Measurements from ENCODE around the gene MEF2A.

MEF2A gene

DNA sequence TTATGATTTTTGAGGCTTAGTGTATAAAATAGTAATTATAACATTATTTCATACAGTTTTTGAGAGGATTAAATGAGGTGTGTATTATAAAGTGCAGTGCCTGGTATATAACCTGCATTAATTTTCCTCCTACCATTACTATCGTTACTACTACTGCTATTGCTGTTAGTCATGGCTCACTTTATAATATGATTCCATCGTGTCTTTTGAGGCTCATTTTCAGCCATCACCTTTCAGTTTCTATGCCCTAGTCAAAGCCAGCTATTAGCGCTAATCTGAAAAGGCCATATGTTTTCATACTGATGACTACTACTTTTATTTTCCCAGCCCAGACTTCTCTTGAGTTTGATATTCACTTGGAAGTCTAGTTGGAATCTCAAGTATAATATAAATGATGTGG is 5.5 kb downstream of the MEF2A start:
- H3K4me1 Mint-ChIP-seq (ENCODE audit: low read depth in 2 of 2): peaks cover 28 to 45% of the 10 kb centered on the region in 2 donors
- no peak for ATAC-seq (replicated peaks)

DNA sequence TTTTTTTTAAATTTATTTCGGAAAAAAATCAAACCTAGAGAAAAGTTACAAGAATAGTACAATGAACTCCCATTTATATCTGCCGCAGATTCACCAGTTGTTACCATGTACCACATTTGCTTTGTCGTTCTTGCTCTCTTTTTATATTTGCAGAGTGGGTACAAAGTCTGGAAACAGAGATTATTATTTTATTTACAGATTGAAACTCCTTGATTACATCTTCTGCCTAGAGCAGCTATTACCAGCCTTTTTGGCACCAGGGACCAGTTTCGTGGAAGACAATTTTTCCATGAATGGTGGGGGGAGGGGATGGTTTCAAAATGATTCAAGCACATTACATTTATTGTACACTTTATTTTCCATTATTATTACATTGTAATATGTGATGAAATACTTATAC is 8.3 kb downstream of the MEF2A start:
- no peaks in the 10 kb centered on the region for H3K9me3 Mint-ChIP-seq
- DNase-seq (no peak), ATAC-seq (replicated peaks) (no peak)
- peaks cover 34 to 47% of the 10 kb centered on the region in 2 donors for H3K4me1 Mint-ChIP-seq (ENCODE audit: low read depth in 2 of 2)
- no peaks in the 10 kb centered on the region for H3K36me3 Mint-ChIP-seq (ENCODE audit: insufficient read depth)
- H3K27ac Mint-ChIP-seq: no peak overlapping the region
- no peaks in the 10 kb centered on the region for H3K27me3 Mint-ChIP-seq
- H3K4me3 Mint-ChIP-seq: no peak overlapping the region

More for the DNA sequence above, 5.5 kb downstream of the MEF2A start:
- Mint-ChIP-seq H3K27ac (no peak overlapping the region), H3K4me3 (no peak overlapping the region), H3K9me3 (no peaks in the 10 kb centered on the region), H3K36me3 (ENCODE audit: insufficient read depth) (peaks cover 7% of the 10 kb centered on the region), H3K27me3 (no peaks in the 10 kb centered on the region)
- no peak for DNase-seq

DNA sequence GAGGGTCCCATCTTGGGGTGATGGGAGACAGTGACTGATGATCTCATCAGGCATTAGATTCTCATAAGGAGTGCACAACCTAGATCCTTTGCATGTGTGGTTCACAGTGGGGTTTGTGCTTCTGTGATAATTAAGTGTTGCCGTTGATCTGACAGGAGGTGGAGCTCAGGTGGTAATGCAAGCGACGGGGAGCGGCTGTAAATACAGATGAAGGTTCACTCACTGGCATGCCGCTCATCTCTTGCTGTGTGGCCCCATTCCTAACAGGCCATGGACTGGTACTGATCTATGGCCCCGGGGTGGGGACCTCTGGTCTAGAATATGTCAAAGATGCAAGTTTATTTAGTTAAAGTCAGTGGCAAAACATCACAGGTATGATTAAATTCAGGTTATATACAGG is 8.7 kb downstream of the MEF2A start:
- Mint-ChIP-seq H3K9me3 (no peaks in the 10 kb centered on the region), H3K4me3 (no peak overlapping the region), H3K27ac (no peak overlapping the region)

DNA sequence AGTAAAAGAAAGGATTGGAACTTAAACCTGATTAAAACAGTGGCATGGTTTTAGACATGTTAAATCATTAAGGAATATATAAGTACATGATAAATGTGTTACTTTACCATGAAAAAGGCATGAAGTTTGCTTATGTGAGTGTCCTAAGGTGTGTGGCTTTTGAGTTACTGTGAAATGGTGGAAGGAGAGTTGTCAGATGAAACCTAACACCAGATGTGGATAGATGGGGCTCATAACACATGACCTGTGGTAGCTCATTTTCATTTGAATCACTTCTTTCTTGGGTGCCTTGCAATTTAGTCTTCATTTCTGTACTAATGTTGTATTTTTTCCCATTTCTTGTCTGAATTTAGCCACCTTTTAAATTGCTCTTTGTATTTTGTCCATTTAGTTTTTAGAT is 13.0 kb downstream of the MEF2A start:
- Mint-ChIP-seq H3K4me1 (ENCODE audit: low read depth in 2 of 2) (peaks cover 39 to 59% of the 10 kb centered on the region in 2 donors), H3K9me3 (no peaks in the 10 kb centered on the region), H3K4me3 (no peak overlapping the region), H3K27me3 (no peaks in the 10 kb centered on the region), H3K27ac (no peak overlapping the region), H3K36me3 (ENCODE audit: insufficient read depth) (no peaks in the 10 kb centered on the region)
- no peak for DNase-seq
- no peak for ATAC-seq (replicated peaks)

More for the DNA sequence above, 8.7 kb downstream of the MEF2A start:
- DNase-seq (no peak), ATAC-seq (replicated peaks) (no peak)
- Mint-ChIP-seq H3K27me3 (no peaks in the 10 kb centered on the region), H3K4me1 (ENCODE audit: low read depth in 2 of 2) (peaks cover 32 to 47% of the 10 kb centered on the region in 2 donors), H3K36me3 (ENCODE audit: insufficient read depth) (no peaks in the 10 kb centered on the region)

DNA sequence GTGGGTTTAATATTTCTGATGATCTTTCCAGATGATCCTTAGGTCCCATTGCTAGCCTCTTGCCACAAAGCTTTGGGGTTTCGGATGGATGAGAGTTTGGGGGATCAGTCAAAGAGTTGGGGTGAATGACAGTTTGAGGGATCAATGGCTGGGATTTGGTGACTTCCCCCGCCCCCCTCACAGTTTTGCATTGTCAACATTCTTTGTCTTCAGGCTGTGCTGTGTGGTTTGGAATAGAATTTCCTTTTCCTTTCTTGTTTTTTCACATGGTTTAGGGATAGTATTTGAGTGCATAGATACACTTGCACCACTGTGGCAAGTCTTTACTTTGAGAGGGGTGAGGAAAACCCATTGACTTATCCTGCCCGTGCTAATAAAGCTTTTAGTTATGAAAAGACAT is 14.3 kb downstream of the MEF2A start:
- H3K4me3 Mint-ChIP-seq: peak overlapping the region in 1 of 2 donors; percentile 1
- H3K27me3 Mint-ChIP-seq: no peaks in the 10 kb centered on the region
- no peak overlapping the region for H3K27ac Mint-ChIP-seq
- ATAC-seq (replicated peaks) (no peak), DNase-seq (no peak)
- no peaks in the 10 kb centered on the region for H3K9me3 Mint-ChIP-seq
- H3K36me3 Mint-ChIP-seq (ENCODE audit: insufficient read depth): no peaks in the 10 kb centered on the region
- H3K4me1 Mint-ChIP-seq (ENCODE audit: low read depth in 2 of 2): peaks cover 38 to 57% of the 10 kb centered on the region in 2 donors

DNA sequence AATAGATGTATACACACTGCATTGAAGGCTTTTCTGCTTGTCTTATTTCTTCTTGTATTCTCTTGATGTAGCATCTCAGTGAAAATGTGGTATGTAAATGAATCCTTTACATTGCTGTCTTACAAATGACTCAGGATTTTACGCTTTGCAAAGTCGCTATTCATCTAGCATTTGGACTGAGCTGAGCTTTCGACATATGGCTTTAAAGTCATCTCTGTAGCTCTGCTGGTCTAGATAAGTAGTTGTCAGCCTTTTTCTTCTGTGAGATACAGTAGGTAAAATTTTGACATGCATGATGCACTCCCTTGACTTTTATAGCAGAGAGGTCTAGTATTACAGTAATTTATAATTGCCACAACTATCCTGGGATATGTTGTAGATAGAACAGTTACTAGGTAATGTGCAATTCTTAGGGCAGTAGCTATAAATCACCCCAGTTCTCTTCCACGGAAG is 16.8 kb downstream of the MEF2A start:
- Mint-ChIP-seq H3K27me3 (no peaks in the 10 kb centered on the region), H3K9me3 (no peaks in the 10 kb centered on the region), H3K27ac (no peak overlapping the region), H3K4me1 (ENCODE audit: low read depth in 2 of 2) (peaks cover 34 to 44% of the 10 kb centered on the region in 2 donors), H3K4me3 (no peak overlapping the region), H3K36me3 (ENCODE audit: insufficient read depth) (no peaks in the 10 kb centered on the region)
- no peak for ATAC-seq (replicated peaks)
- DNase-seq: no peak

DNA sequence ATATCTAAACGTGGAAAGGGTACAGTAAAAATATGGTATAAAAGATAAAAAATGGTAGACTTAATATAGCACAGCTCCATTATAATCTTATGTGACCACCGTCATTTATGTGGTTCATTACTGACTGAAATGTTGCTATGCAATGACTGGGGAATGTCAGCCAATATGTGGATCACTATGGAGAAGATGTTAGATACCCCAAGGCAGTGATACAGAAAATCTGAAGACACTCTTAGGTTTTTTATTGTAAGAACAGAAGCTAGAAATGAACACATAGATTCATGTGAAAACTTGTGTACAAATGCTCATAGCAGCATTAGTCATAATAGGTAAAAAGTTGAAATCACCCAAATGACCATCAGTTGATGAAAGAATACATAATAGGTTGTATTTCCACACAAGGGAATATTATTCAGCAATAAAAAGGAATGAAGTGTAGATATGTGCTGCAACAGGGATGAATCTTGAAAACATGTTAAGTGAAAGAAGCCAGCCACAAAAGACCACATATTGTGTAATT is 18.4 kb downstream of the MEF2A start:
- no peak overlapping the region for H3K4me3 Mint-ChIP-seq
- H3K9me3 Mint-ChIP-seq: no peaks in the 10 kb centered on the region
- ATAC-seq (replicated peaks) (no peak), DNase-seq (no peak)
- H3K36me3 Mint-ChIP-seq (ENCODE audit: insufficient read depth): no peaks in the 10 kb centered on the region
- H3K27me3 Mint-ChIP-seq: no peaks in the 10 kb centered on the region
- H3K27ac Mint-ChIP-seq: no peak overlapping the region
- peaks cover 20 to 37% of the 10 kb centered on the region in 2 donors for H3K4me1 Mint-ChIP-seq (ENCODE audit: low read depth in 2 of 2)

DNA sequence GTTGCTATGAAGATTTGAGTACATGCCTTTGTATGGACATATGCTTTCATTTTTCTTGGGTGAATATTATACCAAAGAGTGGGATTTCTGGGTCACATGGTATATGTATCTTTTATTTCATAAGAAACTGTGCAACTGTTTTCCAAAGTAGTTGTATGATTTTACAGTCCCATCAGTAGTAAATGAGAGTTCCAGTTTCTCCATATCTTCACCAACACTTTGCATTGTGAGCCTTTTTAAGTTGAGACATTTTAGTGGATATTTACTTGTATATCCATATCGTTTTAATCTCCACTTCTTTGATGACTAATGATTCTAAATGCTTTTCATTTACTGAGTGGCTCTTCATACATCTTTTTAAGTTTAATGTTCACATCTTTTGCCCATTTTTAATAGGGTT is 20.3 kb downstream of the MEF2A start:
- no peaks in the 10 kb centered on the region for H3K36me3 Mint-ChIP-seq (ENCODE audit: insufficient read depth)
- ATAC-seq (replicated peaks) (no peak), DNase-seq (no peak)
- H3K4me1 Mint-ChIP-seq (ENCODE audit: low read depth in 2 of 2): peaks cover 19 to 38% of the 10 kb centered on the region in 2 donors
- H3K27ac Mint-ChIP-seq: no peak overlapping the region
- H3K4me3 Mint-ChIP-seq: no peak overlapping the region
- H3K27me3 Mint-ChIP-seq: no peaks in the 10 kb centered on the region
- H3K9me3 Mint-ChIP-seq: no peaks in the 10 kb centered on the region

DNA sequence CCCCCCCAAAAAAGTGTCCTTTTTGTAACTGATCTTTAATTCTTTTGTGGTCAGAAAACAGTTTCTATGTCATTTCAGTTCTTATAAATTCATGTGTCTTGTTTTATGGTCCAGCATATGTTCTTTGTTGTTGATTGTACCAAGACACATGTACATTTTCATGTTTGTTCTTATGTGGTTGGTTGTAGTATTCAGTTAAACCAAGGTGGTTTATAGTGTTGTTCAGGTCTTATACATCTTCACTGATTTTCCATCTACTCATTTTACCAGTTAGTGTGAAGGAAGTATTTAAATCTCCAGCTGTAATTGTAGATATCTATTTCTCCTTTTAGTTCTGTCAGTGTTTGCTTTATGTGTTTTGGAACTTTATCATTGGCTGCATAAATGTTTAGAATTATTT is 24.0 kb downstream of the MEF2A start:
- Mint-ChIP-seq H3K4me3 (no peak overlapping the region), H3K27ac (no peak overlapping the region), H3K4me1 (ENCODE audit: low read depth in 2 of 2) (peaks cover 16 to 47% of the 10 kb centered on the region in 2 donors), H3K9me3 (no peaks in the 10 kb centered on the region), H3K27me3 (no peaks in the 10 kb centered on the region), H3K36me3 (ENCODE audit: insufficient read depth) (no peaks in the 10 kb centered on the region)
- ATAC-seq (replicated peaks) (no peak), DNase-seq (no peak)

DNA sequence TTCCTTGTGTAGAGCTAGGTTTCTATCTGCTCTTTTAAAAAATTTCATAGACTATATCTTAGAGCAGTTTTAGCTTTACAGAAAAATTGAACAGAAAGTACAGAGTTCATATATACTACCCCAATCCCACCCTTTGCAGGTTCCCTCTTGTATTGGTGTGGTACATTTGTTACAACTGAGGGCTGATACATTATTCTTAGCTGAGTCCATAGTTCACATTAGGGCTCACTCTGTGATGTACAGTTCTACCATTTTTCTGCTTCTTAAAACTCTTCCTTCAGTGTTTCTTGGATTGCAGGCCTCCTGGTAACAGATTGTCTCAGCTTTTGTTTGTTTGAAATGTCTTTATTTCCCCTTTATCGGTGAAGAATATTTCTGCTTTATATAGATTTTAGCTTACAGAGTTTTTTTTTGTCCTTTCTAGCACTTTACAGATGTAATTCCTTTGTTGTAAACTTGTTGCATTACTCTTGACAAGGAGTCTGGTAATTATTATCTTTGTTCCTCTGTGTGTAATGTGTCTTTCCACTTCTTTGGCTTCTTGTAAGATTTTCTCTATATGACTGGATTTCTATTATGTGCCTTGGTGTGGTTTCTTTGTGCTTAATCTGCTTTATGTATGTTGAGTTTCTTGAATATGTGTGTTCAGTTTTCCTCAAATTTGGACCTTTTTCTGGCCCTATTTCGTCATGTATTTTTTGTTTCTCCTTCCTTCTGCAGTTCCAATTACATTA is 25.3 kb downstream of the MEF2A start:
- Mint-ChIP-seq H3K4me3 (no peak overlapping the region), H3K27me3 (no peaks in the 10 kb centered on the region), H3K27ac (no peak overlapping the region), H3K9me3 (no peaks in the 10 kb centered on the region), H3K4me1 (ENCODE audit: low read depth in 2 of 2) (peaks cover 22 to 57% of the 10 kb centered on the region in 2 donors), H3K36me3 (ENCODE audit: insufficient read depth) (no peaks in the 10 kb centered on the region)
- DNase-seq (no peak), ATAC-seq (replicated peaks) (no peak)

DNA sequence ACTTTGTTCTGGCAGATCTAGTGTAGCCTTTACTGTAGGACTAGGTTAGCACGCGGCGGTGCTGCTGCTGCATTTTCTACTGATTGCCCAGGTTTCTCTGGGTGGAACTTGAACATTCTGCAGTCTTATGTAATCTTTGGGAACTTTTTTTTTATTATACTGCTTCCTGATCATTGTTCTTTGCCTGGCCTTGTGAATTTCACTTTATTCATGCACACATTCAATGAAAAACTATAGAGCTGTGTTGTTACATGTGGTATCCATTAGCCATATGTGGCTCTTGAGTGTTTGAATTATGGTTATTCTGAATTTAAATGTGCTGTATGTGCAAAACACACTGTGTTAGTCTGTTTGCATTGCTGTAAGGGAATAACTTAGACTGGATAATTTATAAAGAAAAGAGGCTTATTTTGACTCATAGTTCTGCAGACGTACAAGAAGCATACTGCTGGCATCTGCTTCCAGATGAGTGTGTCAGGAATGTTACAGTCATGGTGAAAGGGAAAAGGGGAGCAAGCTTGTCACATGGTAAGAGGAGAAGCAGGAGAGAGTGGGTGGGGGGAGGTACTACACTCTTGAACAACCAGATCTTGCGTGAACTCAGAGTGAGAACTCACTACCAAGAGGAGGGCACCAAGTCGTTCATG is 26.5 kb downstream of the MEF2A start:
- no peaks in the 10 kb centered on the region for H3K27me3 Mint-ChIP-seq
- H3K36me3 Mint-ChIP-seq (ENCODE audit: insufficient read depth): no peaks in the 10 kb centered on the region
- no peak for ATAC-seq (replicated peaks)
- DNase-seq: no peak
- H3K4me3 Mint-ChIP-seq: no peak overlapping the region
- peaks cover 0 to under 1% of the 10 kb centered on the region in 2 donors for H3K9me3 Mint-ChIP-seq
- H3K4me1 Mint-ChIP-seq (ENCODE audit: low read depth in 2 of 2): peaks cover 22 to 57% of the 10 kb centered on the region in 2 donors
- no peak overlapping the region for H3K27ac Mint-ChIP-seq

DNA sequence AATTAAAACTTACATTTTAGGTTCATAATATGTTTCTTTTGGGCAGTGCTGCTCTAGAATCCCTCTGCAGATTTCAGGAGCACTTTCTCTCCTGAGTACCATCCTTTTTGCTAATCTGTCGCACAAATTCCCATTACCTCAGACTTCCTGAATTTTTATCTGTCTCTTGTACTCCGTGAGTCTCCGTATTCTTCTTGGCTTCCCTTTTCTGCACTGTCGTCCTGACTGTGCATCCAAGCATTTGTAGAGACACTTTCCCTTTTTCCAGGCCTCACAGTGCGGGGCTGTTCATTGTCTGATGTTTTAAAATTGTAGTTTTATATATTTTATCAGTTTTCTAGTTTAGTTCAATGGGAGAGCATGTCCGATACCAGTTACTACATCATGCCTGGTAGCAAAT is 27.3 kb downstream of the MEF2A start:
- Mint-ChIP-seq H3K27ac (no peak overlapping the region), H3K4me1 (ENCODE audit: low read depth in 2 of 2) (peaks cover 22 to 56% of the 10 kb centered on the region in 2 donors), H3K9me3 (peaks cover 3 to 6% of the 10 kb centered on the region in 2 donors), H3K27me3 (no peaks in the 10 kb centered on the region), H3K4me3 (no peak overlapping the region), H3K36me3 (ENCODE audit: insufficient read depth) (no peaks in the 10 kb centered on the region)
- no peak for ATAC-seq (replicated peaks)
- no peak for DNase-seq

DNA sequence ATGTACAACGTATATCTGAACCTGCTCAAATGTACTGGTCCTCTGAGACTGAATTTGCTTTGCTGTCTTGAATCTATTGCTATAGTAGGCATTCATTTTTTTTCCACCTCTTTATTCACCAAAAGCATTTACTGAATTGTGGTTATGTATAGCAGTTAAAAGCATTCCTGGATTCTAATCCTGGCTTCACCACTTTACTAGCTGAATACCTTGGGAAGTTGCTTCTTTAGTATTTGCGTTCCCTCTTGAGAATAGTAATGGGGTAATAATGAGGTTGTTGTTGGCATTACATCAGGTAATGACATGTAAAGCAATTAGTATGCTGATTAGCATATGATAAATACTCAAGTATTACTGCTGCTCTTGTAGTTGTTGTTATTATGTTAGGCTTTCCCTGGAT is 29.1 kb downstream of the MEF2A start:
- Mint-ChIP-seq H3K27ac (no peak overlapping the region), H3K9me3 (peaks cover 3 to 6% of the 10 kb centered on the region in 2 donors), H3K4me1 (ENCODE audit: low read depth in 2 of 2) (peaks cover 19 to 48% of the 10 kb centered on the region in 2 donors), H3K27me3 (no peaks in the 10 kb centered on the region), H3K4me3 (no peak overlapping the region), H3K36me3 (ENCODE audit: insufficient read depth) (no peaks in the 10 kb centered on the region)
- DNase-seq: no peak
- ATAC-seq (replicated peaks): no peak

DNA sequence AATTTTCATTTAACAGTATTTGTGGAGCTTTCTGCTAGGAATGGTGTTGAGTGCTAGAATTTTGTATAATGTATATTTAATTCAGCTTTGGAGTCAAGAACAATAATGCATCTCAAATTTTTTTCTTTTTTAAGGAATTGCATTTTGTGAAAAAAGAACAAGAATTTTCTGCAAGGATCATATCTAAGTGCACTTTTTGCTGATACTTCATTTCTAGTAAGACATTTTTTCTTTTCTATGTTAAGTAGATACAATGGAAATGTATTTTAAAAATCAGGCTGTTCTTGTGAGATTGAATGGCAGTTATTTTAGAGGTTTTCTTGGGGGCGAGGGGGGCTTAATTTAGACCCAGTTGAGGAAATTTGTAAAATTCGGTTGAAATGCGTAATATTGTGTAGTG is 32.5 kb downstream of the MEF2A start:
- H3K27ac Mint-ChIP-seq: peak overlapping the region in 1 of 2 donors; percentile 57
- H3K27me3 Mint-ChIP-seq: no peaks in the 10 kb centered on the region
- H3K36me3 Mint-ChIP-seq (ENCODE audit: insufficient read depth): peaks cover 8% of the 10 kb centered on the region
- no peak overlapping the region for H3K4me3 Mint-ChIP-seq
- DNase-seq (no peak), ATAC-seq (replicated peaks) (no peak)
- peaks cover 3 to 6% of the 10 kb centered on the region in 2 donors for H3K9me3 Mint-ChIP-seq
- peaks cover 21 to 45% of the 10 kb centered on the region in 2 donors for H3K4me1 Mint-ChIP-seq (ENCODE audit: low read depth in 2 of 2)
